GM18502 (cell line): Measurements from ENCODE around the gene PABPN1L.

Experiments used
- ATAC-seq: cut with Tn5 transposase; IDR thresholded peaks from one replicate; pipeline ENCODE4 v1.9.1; 2021; ENCODE audit warnings: mild to moderate bottlenecking; ENCODE audit not compliant: unreplicated experiment, poor library complexity

PABPN1L gene

DNA sequence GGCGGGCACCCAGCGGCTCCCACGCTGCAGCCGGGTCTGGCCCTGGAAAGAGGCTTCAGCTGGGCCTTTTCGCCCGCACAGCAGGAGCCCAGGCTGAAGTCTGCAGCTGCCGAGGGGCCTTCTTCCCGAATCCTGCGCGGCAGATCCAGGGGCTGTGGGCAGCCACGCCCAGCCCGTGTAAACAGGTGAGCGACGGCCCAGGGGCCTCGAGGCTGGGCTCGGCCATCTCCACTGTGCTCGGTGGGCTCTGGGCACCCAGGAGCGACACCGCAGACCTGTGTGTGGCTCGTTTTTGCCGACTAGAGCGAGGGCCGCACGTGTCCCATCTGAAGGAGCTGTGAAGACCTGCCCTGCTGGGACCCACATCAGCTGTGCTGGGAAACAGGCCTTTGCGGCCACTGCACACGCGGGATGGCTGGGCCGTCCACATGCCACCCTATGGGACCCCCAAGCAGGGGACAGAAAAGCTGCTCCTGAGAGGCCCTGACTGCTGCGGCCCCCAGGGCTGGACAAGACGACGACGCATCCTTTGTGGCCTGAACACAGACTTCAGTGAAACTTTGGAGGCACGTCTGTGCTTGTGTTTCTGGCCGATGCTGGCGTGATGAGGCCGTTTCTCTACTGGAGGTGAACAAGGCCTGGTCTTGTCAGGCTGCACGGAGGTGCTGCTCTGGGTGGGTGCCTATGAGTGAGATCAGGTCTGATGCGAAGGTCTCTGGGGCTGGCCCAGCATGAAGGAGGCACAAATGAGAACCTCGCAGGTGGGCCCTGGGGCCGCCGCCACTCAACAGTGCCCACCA is 49.5 kb downstream of the PABPN1L start:
- ATAC-seq: no peak

DNA sequence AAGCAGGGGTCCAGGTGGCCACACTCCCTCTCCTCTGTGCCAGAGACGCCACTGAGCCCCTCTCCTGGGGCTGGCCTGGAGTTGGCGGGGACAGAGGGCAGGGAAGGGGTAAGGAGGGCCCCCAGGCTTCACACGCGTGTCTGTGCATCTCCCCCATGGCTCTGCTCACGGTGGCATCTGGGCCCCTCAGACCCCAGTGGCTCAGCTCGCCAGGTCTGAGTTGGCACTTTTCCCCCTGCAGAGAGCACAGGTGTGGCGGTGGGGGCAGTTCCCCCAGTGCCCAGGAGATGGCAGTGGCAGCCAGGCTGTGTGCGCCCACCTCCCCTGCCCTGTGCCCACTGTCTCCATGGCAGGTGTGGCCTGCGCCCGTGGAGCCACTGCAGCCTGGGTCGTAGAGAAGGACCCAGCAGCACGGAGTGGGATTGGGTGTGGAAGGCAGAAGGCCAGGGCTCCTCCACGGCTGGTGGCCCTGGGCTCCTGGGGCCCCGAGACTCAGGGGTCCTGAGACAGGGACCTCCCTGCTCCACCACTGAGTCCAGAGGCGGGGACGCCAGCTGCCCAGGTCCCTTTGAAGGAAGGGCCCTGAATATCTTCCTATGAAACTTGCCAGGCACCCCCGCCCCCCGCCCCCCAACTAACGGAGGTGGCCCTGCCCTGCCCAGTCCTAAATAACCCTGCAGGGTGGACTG is 50.4 kb downstream of the PABPN1L start:
- no peak for ATAC-seq

DNA sequence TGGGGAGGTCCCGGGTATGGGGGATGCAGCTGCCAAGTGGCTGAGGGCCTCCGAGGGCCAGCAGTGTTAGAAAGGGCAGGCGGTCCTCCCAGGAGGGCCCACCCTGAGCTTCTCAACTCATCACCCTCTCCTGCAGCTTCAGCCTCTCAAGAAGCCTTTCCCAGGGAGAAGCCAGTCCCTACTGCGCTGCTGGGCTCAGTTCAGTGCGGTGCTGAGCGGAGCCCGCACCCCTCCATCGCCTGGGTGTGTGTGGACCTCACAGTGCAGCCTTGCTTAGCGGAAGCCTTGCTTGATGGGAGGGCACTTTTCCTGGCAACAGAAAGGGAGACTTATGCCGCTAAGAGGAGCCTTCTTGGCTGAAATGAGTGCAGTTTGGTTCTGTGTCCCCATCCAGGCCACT is 51.2 kb downstream of the PABPN1L start:
- no peak for ATAC-seq

DNA sequence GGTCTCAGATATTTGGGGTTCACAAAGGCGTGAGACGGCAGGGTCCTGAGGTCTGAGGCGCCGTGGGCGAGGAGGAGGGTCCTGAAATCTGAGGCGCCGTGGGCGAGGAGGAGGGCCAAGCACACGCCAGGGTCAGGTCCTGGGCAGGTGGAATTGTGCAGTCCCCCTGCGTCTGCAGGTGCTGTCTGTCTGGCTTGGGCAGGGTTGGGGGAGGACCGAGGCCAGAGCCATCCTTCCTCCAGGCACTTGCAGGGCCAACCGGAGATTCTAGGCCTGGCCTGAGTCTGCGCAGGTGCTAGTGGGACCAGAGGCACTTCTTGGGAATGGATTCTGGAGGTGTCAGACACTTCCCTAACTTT is 52.3 kb downstream of the PABPN1L start:
- ATAC-seq: no peak
